GM23338 (cell line): ENCODE data around the gene CDH4. TPM values are rescaled to one million over a fixed set of nuclear protein-coding genes. Genes with fewer than 3 reads are reported as not detected.

ENCODE experiments used
- ATAC-seq: fragments of 200-7000 bp; cut with Tn5 transposase; 3 replicates; pipeline ENCODE4 v1.9.1; 2020
- DNase-seq: peaks from one replicate; pipeline ENCODE4 v3.0.0-alpha.2; 2015; ENCODE audit warnings: low spot score
- H2AFZ ChIP-seq: fragments of 200-600 bp; sonication (generic); 2 replicates; pipeline ENCODE4 v1.8.0; 2016; ENCODE audit warnings: antibody characterized with exemption, mild to moderate bottlenecking, moderate library complexity
- H3F3A ChIP-seq: fragments of 200-600 bp; sonication (generic); replicated peaks from 2 replicates; pipeline ENCODE4 v1.8.0; 2017; ENCODE audit warnings: antibody characterized with exemption, mixed run types, low read depth
- H3K27ac ChIP-seq: fragments of 200-600 bp; sonication (generic); 2 replicates; pipeline ENCODE4 v1.6.1; 2016; ENCODE audit warnings: low read depth
- H3K27me3 ChIP-seq: fragments of 200-600 bp; sonication (generic); 2 replicates; pipeline ENCODE4 v1.8.0; 2016; ENCODE audit warnings: mild to moderate bottlenecking, mixed run types, moderate library complexity; ENCODE audit not compliant: insufficient read depth
- H3K36me3 ChIP-seq: fragments of 200-600 bp; sonication (generic); 2 replicates; pipeline ENCODE4 v1.8.0; 2016; ENCODE audit warnings: mild to moderate bottlenecking; ENCODE audit not compliant: insufficient read depth
- H3K4me1 ChIP-seq: fragments of 200-600 bp; sonication (generic); 2 replicates; pipeline ENCODE4 v1.8.0; 2016; ENCODE audit warnings: mild to moderate bottlenecking, moderate library complexity; ENCODE audit not compliant: insufficient read depth
- H3K4me2 ChIP-seq: fragments of 200-600 bp; sonication (generic); 2 replicates; pipeline ENCODE4 v1.7.1; 2017; ENCODE audit warnings: mixed run types
- H3K4me3 ChIP-seq: fragments of 200-600 bp; sonication (generic); 2 replicates; pipeline ENCODE4 v1.6.1; 2016; ENCODE audit warnings: mixed run types
- H3K79me2 ChIP-seq: fragments of 200-600 bp; sonication (generic); replicated peaks from 2 replicates; pipeline ENCODE4 v1.8.0; 2017; ENCODE audit warnings: mild to moderate bottlenecking; ENCODE audit not compliant: insufficient read depth
- H3K9me2 ChIP-seq: fragments of 200-600 bp; sonication (generic); 2 replicates; pipeline ENCODE4 v1.8.0; 2017; ENCODE audit not compliant: insufficient read depth
- H4K20me1 ChIP-seq: fragments of 200-600 bp; sonication (generic); replicated peaks from 2 replicates; pipeline ENCODE4 v1.8.0; 2017; ENCODE audit warnings: mild to moderate bottlenecking; ENCODE audit not compliant: insufficient read depth
- H3K27ac Mint-ChIP-seq: 2 replicates; pipeline ENCODE4 v1.8.0; 2020; ENCODE audit warnings: inconsistent platforms, mild to moderate bottlenecking, moderate library complexity, mixed read lengths
- H3K27me3 Mint-ChIP-seq: 3 replicates; pipeline ENCODE4 v1.8.0; 2022; ENCODE audit warnings: low read depth, mild to moderate bottlenecking, moderate library complexity, mixed read lengths, inconsistent platforms; ENCODE audit not compliant: insufficient read depth, poor library complexity
- H3K36me3 Mint-ChIP-seq: 3 replicates; pipeline ENCODE4 v1.8.0; 2021; ENCODE audit warnings: low read depth, mild to moderate bottlenecking, inconsistent platforms, moderate library complexity, mixed read lengths
- H3K4me1 Mint-ChIP-seq: 3 replicates; pipeline ENCODE4 v1.8.0; 2020; ENCODE audit warnings: mild to moderate bottlenecking, inconsistent platforms, mixed read lengths
- H3K4me3 Mint-ChIP-seq: 3 replicates; pipeline ENCODE4 v1.8.0; 2021; ENCODE audit warnings: moderate library complexity, mild to moderate bottlenecking, inconsistent platforms, mixed read lengths
- H3K9me3 Mint-ChIP-seq: 3 replicates; pipeline ENCODE4 v1.8.0; 2020; ENCODE audit warnings: moderate library complexity, mild to moderate bottlenecking, inconsistent platforms, mixed read lengths
- CREB1 ChIP-seq: fragments of 250-450 bp; sonication (Bioruptor Pico); IDR thresholded peaks from 2 replicates; pipeline ENCODE4 v1.5.0; 2020; ENCODE audit warnings: low read depth, mild to moderate bottlenecking, moderate library complexity
- CTCF ChIP-seq, 2 experiments: fragments of 200-600 bp in 1 of 2; sonication (generic) in 1 of 2; conservative IDR thresholded peaks; 2 replicates each; pipeline versions ENCODE4 v1.5.1 to v1.6.1; 2016 to 2017; ENCODE audit warnings: antibody characterized with exemption in 2 of 2, low read depth in 2 of 2, mild to moderate bottlenecking in 2 of 2, moderate library complexity in 1 of 2
- EZH2 ChIP-seq: fragments of 200-600 bp; sonication (generic); IDR thresholded peaks from one replicate; pipeline ENCODE4 v1.8.0; 2017; ENCODE audit warnings: antibody characterized with exemption, mild to moderate bottlenecking, low read depth; ENCODE audit not compliant: unreplicated experiment
- EZH2phosphoT487 ChIP-seq: fragments of 200-600 bp; sonication (generic); IDR thresholded peaks from one replicate; pipeline ENCODE4 v1.8.1; 2018; ENCODE audit warnings: antibody characterized with exemption; ENCODE audit not compliant: unreplicated experiment
- JUNB ChIP-seq: IDR thresholded peaks from one replicate; pipeline ENCODE4 v1.6.1; 2016; ENCODE audit warnings: antibody characterized with exemption; ENCODE audit not compliant: unreplicated experiment
- POLR2AphosphoS5 ChIP-seq: IDR thresholded peaks from 2 replicates; pipeline ENCODE4 v1.6.1; 2016; ENCODE audit warnings: antibody characterized with exemption, low read depth
- REST ChIP-seq: IDR thresholded peaks from one replicate; pipeline ENCODE4 v1.6.1; 2018; ENCODE audit warnings: antibody characterized with exemption; ENCODE audit not compliant: unreplicated experiment
- STAT1 ChIP-seq: IDR thresholded peaks from one replicate; pipeline ENCODE4 v1.6.1; 2016; ENCODE audit warnings: antibody characterized with exemption; ENCODE audit not compliant: unreplicated experiment
- ZNF331 ChIP-seq: fragments of 250-450 bp; sonication (Bioruptor Pico); IDR thresholded peaks from 2 replicates; pipeline ENCODE4 v1.5.0; 2020; ENCODE audit warnings: low read depth, mild to moderate bottlenecking, moderate library complexity
- ZNF462 ChIP-seq: fragments of 250-450 bp; sonication (Bioruptor Pico); IDR thresholded peaks from 2 replicates; pipeline ENCODE4 v1.5.0; 2020; ENCODE audit warnings: mild to moderate bottlenecking, moderate library complexity
- polyA plus RNA-seq: library from polyadenylated mRNA; unstranded; fragments of >200 nt; fragmentation: Nextera tagmentation; extraction: Ambion mirVana; gene quantifications from 2 replicates; pipeline ENCODE4 v1.2.1, GENCODE V29; 2016
- total RNA-seq: library from RNA; depleted of rRNA; stranded (reverse); fragments of >200 nt; shearing (Covaris generic); gene quantifications from 2 replicates; pipeline ENCODE4 v1.2.3, GENCODE V29; 2014
- TF ChIP-seq, protein P1 (sequence below): IDR thresholded peaks from 2 replicates; pipeline ENCODE4 v1.6.1; 2016; ENCODE audit warnings: antibody characterized with exemption

Gene CDH4
- total and polyA plus RNA-seq, 2 experiments from 2014 or later, result 1.2 to 4.2 TPM

DNA sequence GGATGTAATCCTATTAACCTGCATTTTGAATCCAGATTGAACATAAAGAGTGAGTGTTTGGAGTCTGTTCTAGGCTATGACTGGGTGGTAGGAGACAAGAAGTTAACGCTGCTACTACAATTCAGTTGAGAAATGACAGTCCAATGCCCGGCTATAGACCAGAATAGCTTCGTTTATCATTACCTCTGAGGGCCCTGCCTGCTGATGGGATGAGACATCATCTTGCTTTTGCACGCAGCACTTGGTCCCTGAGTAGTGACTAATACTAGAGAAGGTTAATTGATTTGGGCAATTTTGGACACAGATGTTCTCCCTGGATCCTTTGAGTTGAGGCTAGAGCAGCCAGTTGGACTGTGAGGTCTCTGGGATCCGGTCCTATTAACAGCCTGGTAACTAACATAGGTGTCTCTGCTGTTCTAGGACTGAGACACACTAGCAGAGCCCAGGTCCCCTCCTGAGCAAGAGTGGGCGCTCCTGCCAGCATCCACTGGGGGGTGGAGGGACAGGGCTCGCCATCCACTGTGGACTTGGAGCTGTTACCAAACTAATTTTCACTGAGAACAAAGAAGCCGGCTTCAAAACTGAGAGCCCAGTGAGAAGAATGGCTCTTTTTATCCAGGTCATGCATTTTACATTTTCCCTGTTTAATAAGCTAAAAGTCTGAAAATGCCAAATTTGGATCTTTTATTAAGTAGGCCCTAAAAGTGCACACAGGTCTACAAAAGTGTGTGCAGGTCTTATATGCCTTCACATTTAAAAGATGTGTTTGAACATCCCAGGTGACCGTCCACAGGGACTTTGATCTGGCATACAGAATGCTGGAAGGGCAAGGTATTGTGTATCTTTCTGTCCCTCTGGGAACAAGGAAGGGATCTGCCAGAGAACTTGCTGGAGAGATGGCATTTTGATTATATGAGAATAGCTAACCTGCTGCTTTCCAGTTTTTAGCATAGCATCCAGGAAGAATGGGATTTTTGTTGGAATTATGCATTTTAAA lies 212.5 kb downstream of the CDH4 start:
- Mint-ChIP-seq H3K27ac (no peak overlapping the region), H3K4me1 (peaks cover 6% of the 10 kb centered on the region; the same call in 2 of the 3 replicates), H3K27me3 (peaks cover 8% of the 10 kb centered on the region), H3K4me3 (no peak overlapping the region), H3K9me3 (peaks cover 50% of the 10 kb centered on the region), H3K36me3 (peaks cover 31% of the 10 kb centered on the region)
- H2AFZ ChIP-seq, result no peak overlapping the region
- H3K4me3 ChIP-seq, result no peak overlapping the region
- no peaks in the 10 kb centered on the region for H3K27me3 ChIP-seq
- H4K20me1 ChIP-seq, result no peaks in the 10 kb centered on the region
- DNase-seq (no peak), ATAC-seq (no peak)
- no peaks in the 10 kb centered on the region for H3K79me2 ChIP-seq
- no peaks in the 10 kb centered on the region for H3K9me2 ChIP-seq
- no peak overlapping the region for H3K27ac ChIP-seq
- no peaks in the 10 kb centered on the region for H3K4me1 ChIP-seq
- H3K36me3 ChIP-seq, result peaks cover 3% of the 10 kb centered on the region; the same call in 1 of the 2 replicates
- no peaks in the 10 kb centered on the region for H3F3A ChIP-seq
- H3K4me2 ChIP-seq, result no peak overlapping the region
- no peak for TF ChIP-seq STAT1
- no peak for TF ChIP-seq CREB1 (CRISPR knock-in tag)
- TF ChIP-seq, protein P1, sequence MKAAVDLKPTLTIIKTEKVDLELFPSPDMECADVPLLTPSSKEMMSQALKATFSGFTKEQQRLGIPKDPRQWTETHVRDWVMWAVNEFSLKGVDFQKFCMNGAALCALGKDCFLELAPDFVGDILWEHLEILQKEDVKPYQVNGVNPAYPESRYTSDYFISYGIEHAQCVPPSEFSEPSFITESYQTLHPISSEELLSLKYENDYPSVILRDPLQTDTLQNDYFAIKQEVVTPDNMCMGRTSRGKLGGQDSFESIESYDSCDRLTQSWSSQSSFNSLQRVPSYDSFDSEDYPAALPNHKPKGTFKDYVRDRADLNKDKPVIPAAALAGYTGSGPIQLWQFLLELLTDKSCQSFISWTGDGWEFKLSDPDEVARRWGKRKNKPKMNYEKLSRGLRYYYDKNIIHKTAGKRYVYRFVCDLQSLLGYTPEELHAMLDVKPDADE, result no peak
- TF ChIP-seq ZNF331 (CRISPR knock-in tag), result no peak
- TF ChIP-seq EZH2phosphoT487, result no peak
- TF ChIP-seq ZNF462 (CRISPR knock-in tag), result no peak
- TF ChIP-seq JUNB, result no peak
- TF ChIP-seq CTCF (conservative IDR thresholded peaks at IDR 0.05; ENCODE audit: low read depth in 2 of 2), result no peak
- no peak for TF ChIP-seq POLR2AphosphoS5
- no peak for TF ChIP-seq EZH2
- no peak for TF ChIP-seq REST
